Stimulated activated CD4-positive, alpha-beta T cell treated with anti-CD3 and anti-CD28 coated beads, Interleukin-2, amount 100 ng/mL, for 24 hours (primary cell): ENCODE measurements around the gene LACTB.
A peak's percentile ranks its signal among the peaks of the same experiment; 100 is the strongest.

ENCODE experiments used
- DNase-seq, 2 donors: peaks; one replicate each; pipeline ENCODE4 v3.0.0-alpha.2; 2020

LACTB gene

DNA sequence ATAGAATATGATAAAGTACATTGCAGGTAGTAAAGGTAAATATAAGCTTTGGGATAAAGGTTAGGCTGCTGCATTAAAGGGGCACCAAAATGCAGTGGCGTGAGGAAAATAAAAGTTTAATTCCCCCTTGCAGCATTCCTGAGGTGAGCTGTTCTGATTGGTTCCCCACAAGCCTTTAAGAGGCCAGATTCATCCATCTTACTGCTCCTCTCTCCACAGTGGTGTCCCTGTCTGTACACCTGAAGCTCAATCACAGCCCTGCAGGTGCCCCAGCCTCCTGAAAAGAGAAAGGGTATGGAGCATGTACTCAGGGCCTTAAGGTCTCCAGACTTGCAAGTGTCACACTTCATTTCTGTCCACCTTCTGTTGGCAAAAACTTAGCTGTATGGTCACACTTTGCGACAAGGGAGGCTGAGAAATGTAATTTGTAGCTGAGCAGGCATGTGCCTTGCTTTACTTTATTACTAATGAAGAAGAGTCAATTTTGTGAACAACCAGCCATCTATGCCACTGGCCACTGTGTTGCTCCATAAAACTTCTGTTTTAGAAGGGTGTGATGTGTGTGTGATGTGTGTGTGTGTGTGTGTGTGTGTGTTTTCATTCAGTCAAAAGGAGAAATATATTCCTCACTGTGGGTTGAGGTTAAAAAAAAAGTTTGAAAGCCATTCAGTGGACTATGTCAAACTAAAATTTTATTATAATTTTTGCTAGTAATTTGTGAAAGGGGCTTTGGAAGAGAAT is 12.8 kb downstream of the LACTB start:
- DNase-seq, result no peak

DNA sequence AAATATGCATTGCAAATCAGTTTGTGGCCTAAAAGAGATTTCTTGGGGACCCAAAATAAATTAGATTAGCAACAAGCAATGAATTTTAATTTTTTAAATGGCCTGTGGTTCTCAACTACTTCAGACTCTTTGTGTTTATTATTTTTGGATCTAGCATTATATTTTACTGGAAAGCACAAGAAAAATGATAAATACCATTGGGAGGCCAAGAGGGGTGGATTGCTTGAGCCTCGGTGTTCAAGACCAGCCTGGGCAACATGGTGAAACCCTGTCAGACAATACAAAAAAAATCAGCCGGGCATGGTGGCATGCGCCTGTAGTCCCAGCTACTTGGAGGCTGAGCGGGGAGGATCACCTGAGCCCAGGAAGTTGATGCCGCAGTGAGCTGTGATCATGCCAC is 13.6 kb downstream of the LACTB start:
- no peak for DNase-seq

DNA sequence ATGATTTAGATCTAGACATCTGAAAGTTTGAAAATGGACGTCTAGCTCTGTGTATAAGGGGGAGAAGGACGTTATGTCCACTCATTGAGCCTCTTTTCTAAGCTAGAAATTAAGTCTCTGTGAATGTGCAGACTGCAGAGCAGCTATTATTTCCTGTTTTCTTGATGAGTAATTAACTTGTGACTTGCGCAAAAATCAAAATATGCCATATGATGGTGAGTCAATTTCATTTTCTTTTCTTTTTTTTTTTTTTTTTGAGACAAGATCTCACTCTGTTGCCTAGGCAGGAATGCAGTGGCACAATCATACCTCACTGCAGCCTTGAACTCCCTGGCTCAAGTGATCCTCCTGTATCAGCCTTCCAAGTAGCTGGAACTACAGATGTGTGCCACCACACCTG is 14.1 kb downstream of the LACTB start:
- no peak for DNase-seq

DNA sequence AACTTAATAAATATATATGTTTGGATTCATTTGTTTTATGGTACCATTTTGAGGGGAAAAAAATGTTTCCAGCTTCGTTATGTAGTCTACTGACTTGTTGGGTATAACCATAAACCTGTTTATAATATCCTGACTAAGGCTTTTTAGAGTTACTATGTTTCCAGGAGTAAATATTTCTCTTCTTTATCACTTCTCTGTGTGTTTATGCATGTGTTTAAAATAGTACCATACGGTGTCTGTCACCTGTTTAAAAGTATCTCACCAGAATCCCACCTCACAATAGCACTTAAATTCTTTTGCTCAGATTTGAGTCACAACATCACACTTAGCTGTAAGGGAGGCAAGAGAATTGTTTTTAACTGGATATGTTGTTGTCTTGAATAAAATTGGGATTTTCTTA is 15.1 kb downstream of the LACTB start:
- no peak for DNase-seq

DNA sequence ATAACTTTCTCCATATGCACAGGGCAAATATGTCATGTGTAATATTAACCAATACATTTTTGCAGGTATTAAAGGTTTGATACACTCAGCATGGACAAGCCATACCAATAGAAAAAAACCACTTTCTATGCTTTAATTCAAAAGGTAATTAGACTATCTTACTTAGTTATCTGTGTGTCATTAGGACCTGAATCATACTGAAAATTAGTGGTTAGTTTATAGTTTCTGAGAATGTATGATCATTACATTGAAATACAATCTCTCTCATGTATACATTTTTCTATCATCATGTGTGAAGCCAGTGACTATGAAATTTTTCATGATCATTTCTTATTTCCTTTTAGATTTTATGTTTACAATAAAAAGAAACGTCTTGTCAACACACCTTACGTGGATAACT is 19.3 kb downstream of the LACTB start:
- DNase-seq, result no peak

DNA sequence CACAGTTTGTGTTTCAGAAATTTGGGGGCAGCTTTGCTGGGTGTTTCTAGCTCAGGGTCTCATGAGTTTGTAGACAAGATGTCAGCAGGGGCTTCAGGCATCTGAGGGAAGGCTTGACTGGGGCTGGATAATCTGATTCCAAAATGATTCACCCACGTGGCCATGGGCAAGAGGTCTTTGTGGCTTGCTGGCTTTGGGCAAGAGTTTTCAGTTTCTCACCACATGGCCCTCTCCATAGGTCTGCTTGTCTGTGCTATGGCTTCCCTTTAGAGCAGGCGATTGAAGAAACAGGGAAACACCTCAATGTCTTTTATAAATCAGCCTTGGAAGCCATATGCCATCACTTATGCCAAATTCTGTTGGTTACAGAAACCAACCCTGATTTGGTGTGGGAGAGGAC is 23.8 kb downstream of the LACTB start:
- no peak for DNase-seq

DNA sequence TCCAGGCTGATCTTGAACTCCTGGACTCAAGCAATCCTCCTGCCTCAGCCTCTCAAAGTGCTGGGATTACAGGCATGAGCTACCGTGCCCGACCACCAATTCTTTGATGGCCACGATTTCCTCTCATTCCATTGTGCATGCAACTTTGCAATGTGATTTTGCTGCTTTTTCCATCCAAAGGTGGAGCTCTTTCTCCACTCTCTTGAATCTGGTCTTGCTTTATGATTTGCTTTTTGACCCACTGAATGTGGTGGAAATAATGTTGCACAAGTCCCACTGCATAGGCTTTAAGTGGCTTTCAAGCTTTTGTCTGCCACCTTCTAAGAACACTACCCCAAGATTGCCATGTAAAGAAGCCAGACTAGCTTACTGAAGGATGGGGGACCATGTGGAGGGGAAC is 25.0 kb downstream of the LACTB start:
- DNase-seq, result no peak

DNA sequence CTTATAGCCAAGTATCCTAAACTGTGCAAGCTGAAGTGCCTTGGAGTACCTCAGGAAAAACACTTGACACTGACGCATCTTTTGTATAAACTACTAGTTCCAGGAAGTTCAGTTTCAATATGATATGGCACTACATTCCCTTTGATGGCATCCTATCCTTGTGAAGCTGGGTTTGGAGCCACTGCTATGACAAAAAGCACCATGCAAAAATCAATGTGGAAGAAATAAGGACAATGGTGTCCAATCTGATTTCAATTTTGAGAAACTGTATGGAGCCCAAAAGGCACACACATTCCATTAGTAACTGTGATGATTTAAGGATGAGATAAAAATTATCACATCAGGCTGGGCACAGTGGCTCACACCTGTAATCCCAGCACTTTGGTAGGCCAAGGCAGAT is 30.0 kb downstream of the LACTB start:
- DNase-seq, result no peak

DNA sequence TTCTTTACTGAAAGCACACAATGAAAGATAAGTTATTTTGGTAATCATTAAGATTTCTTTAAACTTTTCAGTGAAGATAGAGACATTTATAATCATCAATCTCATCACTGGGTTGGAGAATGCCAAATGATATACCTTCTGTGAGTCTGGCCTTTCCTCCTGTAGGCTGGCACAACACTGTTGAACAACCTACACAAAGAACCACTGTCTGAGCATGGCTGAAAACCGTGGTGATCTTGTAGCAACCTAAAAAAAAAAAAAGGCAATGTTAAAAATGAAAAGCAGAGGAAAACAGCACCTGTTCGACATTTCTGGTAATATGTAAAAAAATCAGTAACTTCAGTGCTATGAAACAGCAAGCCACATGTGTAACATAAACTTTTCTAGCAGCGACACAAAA is 33.8 kb downstream of the LACTB start:
- DNase-seq, result no peak

DNA sequence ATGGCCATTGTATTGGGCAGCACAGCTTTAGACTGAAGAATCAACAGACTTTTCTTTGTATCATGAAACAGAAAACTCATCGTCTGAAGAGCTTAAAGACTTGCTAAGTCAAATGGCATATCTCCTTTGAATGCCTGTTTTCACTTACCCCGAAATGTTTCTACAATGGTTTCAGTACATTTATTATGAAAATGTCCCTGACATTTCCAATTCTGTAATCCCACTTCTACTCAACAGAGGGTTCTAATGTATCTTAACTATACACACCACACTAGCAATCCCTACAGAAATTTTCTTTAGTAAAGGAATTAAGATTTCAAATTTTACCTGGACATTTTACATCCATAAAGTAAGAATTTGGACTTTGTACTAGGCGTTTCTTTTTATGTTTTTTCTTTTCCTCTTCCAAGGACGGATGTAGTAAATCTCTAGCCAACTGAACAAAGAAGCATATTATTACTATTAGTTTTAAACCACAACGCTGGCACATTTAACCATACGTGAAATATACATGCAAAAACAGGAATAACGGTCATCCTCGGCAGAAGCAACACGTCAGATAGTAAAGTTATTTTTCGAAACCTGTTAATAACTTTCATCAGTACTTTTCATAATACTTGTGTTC is 34.5 kb downstream of the LACTB start:
- DNase-seq, result no peak

DNA sequence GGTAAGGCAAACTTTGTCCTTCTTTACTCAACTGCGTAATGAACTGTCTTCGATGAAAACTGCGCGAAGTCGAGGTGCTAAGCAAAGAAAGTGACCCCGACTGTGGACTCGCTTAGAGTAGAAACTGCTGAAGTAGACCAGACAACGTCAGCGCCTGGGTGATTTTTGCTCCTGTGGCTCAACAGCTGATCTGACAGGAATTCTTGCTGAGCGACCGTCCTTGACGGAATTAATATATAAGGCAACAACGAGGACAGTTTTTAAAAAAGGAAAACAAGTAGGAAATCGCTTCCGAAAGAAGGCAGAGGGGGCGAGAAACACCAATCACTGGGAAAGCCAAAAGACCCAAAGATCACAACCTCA is 35.1 kb downstream of the LACTB start:
- DNase-seq, result peak in 1 of 2 donors; percentile 14

DNA sequence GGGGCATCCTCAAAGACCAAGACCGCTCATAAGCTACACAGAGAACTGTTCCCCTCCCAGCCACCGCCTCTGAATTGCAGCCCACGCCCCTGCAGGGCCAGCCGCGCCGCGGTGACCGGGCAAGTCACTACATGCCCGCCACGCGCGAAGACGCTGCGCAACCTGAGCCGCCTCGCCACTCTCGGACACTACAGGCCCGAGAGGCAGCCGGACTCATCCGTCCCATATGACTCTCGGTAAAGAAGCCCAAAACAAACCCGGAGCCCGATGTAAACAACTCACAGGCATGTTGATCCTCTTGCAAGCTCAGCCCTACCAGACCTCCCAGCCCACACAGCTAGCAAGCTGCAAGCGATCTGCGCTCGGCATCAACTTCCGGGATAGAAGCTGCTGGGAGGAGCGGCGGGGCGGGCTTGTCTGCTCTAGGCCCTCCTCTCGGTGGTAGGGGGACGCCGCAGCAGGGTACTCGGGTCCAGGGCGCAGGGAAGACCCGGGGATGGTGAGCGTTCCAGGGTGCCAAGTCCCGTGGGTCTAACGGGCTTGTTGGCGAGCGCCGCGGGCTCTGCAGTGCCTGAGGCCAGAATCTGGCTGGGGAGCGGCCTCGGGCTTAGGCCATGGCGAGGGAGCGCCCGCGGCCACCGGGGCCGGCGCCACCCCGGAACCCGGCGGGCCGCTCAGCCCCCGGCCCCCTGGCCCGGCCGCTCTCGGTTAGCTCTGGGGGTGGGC is 35.6 kb downstream of the LACTB start, which contains the start of gene RPS27L:
Gene RPS27L (minus strand): TSS at position 360 of the 726 bp plus-strand sequence. CDS start 72 bp downstream, at position 288.
- peak; percentile 88 to 89 for DNase-seq

DNA sequence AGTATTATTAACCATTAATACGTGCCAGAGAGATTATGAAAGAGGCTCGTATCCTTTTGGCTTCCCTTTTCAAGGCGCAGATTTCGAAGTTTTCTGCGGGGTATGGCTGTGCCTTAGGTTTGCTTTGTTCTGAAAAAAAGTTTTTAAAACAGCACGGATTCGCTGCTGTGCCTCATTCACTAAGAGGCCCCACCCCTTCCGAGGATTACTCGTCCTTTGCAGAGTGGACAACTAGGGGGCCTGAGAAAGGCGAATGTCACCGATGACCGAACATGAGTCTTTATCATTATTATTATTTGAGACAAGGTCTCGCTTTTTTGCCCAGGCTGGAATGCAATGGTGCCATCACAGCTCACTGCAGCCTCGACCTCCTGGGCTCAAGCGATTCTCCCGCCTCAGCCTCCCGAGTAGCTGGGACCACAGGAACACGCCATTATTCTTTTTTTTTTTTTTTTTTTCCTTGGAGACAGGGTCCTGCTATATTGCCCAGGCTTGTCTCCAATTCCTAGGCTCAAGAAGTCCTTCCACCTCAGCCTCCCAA is 36.3 kb downstream of the LACTB start:
- peak; percentile 25 to 34 for DNase-seq

DNA sequence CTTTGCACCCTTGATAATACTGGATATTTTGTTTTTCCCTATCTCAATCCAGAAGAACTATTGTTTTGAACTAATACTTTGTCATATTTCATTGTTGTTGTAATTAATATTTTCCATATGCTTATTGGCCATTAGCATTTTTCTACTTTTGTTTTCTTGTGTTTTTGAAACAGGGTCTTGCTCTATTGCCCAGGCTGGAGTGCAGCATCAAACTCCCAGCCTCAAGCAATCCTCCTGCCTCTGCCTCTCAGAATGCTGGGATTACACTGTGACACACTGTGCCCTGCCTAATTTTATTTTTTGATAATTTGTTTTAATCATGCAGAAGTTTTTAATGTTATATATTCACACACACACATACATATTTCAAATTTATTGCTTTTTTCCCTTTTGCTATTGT is 39.0 kb downstream of the LACTB start:
- no peak for DNase-seq

DNA sequence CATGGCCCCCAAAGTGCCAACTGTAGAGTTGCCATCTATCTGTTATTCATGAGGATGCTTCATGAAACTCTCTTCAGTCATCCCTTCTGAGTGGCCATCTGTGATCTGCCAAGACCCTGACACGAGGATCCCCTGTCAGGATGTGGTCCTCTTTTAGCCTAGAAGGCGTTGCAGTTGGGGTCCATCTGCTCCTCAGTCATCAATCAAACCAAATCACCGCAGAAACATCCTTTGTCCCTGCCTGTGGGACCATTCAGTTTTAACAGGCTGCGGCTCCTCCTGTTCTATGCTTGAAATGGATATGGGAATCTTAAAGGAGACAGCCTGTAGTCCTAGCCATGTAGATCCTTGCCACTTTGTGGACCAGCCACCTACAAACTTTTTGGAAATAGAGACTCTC is 41.6 kb downstream of the LACTB start:
- DNase-seq, result no peak

DNA sequence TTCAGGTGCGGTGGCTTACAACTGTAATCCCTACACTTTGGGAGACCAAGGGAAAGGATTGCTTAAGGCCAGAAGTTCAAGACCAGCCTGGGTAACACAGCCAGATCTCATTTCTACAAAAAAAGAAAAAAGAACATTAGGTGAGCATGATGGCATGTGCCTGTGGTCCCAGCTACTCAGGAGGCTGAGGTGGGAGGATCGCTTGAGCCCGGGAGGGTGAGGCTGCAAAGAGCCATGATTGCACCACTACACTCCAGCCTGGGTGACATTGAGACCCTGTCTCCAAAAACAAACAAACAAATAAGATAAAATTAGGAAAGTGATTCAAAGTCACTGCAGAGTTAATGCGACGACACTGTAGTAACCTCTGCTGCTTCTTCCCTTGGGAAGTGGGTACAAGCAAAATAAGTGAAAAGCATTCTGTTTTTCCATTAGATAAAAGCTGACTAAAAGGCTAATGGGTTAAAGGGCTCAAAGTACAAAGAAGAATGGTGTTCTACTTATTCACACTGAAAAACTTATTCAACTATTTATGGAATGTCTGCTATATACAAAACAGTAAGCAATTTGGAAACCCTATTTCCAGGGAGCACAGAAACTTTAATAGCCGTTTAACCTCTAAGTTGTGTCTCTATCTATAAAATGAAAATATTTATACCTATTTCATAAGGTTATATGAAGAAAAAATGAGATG is 43.7 kb downstream of the LACTB start:
- DNase-seq, result no peak

DNA sequence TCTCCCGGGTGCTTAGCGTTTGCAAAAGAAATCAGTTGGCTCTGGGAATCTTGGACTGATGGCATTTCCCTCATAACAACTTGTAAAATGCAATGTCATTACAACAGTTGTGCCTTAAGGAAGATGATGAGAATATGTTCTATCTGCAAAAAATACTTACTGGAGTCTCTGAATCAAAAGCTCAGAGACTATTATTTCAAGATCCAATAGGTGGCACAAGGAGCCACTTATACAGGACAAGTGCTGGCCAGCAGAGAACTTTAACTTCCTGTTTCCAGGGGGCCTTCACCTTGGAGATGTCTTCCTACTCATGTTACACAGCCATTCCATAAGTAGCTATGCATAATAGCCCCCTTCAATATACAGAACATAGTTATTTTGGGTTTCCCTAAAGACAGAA is 44.6 kb downstream of the LACTB start:
- no peak for DNase-seq

DNA sequence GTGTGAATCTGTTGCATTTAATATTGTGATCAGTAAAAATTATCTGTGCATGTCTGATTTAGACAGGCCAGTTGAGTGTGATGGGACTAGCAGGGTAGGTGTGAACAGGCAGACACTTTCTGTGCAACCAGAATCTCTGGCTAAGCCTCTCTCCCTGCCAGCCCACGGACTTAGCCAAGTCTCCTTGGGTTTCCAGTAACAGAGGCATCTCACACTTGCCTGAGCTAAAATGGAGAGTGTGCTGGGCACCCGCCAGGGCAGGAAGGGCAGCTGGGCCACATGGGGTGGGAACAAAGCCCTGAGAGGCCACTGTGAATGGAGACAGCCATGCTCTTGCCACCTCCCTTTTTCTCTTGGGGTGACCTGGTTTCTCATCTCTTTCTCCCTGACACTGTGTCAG is 48.1 kb downstream of the LACTB start:
- no peak for DNase-seq

DNA sequence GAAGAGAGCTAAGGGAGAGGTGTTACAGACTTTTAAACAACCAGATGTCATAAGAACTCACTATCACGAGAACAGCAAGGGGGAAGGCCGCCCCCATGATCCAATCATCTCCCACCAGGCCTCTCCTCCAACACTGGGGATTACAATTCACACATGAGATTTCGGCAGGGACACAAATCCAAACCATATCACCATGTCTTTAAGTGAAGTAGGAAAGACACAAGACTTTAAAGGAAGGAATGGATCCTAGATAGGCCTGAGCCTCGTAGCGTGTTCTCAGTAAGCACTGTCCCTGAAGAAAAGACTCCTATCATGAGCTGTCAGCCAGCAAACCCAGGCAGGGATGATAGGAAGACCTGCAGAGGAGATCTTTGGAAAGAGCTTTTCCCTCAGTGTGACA is 50.7 kb downstream of the LACTB start:
- DNase-seq, result no peak

DNA sequence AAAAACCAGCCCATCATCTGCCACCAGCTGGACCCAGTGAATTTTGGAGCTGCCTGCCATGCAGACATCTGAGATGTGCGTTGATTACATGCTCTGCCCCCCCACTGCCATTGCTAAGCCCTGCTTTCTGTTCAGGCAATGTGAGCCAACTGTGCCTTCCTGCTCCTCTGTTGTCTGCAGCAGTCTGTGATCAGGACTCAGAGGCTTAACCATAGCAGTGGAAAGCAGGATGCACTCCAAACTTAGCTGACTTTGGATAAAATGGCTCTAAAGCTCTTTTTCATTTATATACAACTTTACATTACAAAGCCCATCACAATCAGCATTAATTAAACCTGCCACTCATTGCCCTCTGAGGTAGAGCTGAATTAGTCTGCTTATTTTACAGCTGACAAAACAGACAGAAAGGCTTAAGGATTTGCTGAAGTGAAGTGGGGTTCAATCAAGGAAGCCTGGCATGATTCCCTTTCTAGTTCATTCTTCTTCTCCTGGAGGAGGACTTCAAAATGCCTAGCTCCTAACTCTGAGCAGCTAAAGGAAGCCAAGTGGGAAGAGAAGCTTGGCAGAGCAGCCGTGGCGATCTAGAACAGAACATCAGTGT is 51.3 kb downstream of the LACTB start:
- no peak for DNase-seq

DNA sequence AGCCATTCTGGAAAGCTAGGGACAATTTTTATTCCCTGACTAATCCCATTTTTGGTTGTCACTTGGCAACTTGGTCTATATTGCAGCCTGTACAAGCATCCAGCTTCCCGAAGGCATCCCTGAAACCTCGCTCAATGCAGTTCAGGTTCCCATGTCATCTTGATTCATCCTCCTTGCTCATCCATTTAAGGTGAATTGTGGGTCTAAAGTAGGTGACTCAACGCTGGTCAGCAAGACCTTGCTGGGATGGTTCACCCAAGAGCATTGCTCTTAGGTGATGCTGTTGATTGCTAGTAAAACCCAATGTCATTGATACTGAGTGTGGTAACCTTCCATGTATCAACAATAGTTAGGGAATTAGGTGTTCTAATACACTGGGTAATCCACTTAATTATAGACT is 54.6 kb downstream of the LACTB start:
- DNase-seq, result no peak

DNA sequence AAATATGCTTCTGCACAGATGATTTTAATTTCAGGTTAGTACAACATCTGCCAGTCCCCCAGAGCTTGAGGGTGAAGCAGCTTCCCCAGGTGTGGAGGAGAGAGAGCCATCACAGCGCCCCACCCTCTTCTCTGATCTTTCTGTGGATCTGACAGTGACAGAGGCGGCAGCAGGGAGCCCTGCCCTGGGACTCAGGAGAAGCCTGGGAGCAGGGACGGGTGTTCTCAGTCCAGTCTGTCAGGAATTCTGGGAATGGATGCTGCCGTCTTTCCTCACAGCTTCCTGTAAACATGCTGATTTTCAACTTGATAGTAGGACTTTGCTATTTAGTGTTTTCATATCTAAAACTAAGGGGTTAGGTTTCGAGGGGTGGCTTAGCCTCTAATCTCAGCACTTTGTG is 56.4 kb downstream of the LACTB start:
- DNase-seq, result no peak

DNA sequence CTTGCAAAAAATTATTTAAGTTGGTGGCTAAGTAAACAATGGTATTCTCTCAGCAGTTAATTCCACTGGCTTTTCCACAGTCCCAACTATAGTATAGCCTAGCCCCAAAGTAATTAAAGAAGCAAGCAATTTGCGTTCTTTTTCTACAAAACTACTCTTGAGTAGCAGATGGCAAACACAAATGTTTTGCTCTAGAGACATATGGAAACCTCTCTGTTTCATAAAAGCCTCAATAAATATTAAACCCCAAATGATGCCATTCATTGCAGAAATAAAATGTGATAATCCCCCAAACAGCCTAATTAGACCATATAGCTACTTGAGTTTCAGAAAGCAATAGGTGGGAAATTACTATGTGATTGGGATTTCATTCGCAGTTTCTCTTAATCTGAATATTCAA is 59.1 kb downstream of the LACTB start:
- DNase-seq, result no peak
